Neural progenitor cell (in vitro differentiated cells): ENCODE data around the gene KCTD15. TPM values are rescaled to one million over a fixed set of nuclear protein-coding genes. Genes with fewer than 3 reads are reported as not detected.

Source experiments
- DNase-seq: peaks from one replicate; pipeline ENCODE4 v3.0.0-alpha.2; 2016; ENCODE audit warnings: low spot score
- H2AFZ ChIP-seq: fragments of 200-600 bp; sonication (generic); replicated peaks from 2 replicates; pipeline ENCODE4 v1.6.1; 2016; ENCODE audit warnings: antibody characterized with exemption
- H3F3A ChIP-seq: fragments of 200-600 bp; sonication (generic); 2 replicates; pipeline ENCODE4 v1.6.1; 2016; ENCODE audit warnings: antibody characterized with exemption, low read depth
- H3K27ac ChIP-seq: fragments of 200-600 bp; sonication (generic); 2 replicates; pipeline ENCODE4 v1.5.1; 2016; ENCODE audit warnings: mild to moderate bottlenecking
- H3K27me3 ChIP-seq: fragments of 200-600 bp; sonication (generic); 2 replicates; pipeline ENCODE4 v1.6.1; 2016; ENCODE audit warnings: mild to moderate bottlenecking, moderate library complexity
- H3K36me3 ChIP-seq: fragments of 200-600 bp; sonication (generic); 2 replicates; pipeline ENCODE4 v1.5.1; 2016
- H3K4me1 ChIP-seq: fragments of 200-600 bp; sonication (generic); 2 replicates; pipeline ENCODE4 v1.6.1; 2016; ENCODE audit warnings: mixed run types
- H3K4me2 ChIP-seq: fragments of 200-600 bp; sonication (generic); 2 replicates; pipeline ENCODE4 v1.6.1; 2016
- H3K4me3 ChIP-seq: fragments of 200-600 bp; sonication (generic); 2 replicates; pipeline ENCODE4 v1.5.1; 2016
- H3K79me2 ChIP-seq: fragments of 200-600 bp; sonication (generic); 2 replicates; pipeline ENCODE4 v1.6.1; 2016; ENCODE audit warnings: low read depth
- H3K9ac ChIP-seq: fragments of 200-600 bp; sonication (generic); 2 replicates; pipeline ENCODE4 v1.6.1; 2016
- H3K9me3 ChIP-seq: fragments of 200-600 bp; sonication (generic); 2 replicates; pipeline ENCODE4 v1.5.1; 2016; ENCODE audit warnings: low read depth
- H4K20me1 ChIP-seq: fragments of 200-600 bp; sonication (generic); 2 replicates; pipeline ENCODE4 v1.6.1; 2016; ENCODE audit warnings: low read depth
- H3K27ac Mint-ChIP-seq: 3 replicates; pipeline ENCODE4 v1.8.0; 2021; ENCODE audit warnings: mixed read lengths
- H3K27me3 Mint-ChIP-seq: 2 replicates; pipeline ENCODE4 v1.8.0; 2022; ENCODE audit warnings: low read depth, mild to moderate bottlenecking, inconsistent platforms, moderate library complexity, mixed read lengths; ENCODE audit not compliant: insufficient read depth
- H3K36me3 Mint-ChIP-seq: 3 replicates; pipeline ENCODE4 v1.8.0; 2021; ENCODE audit warnings: mixed read lengths
- H3K4me1 Mint-ChIP-seq: 3 replicates; pipeline ENCODE4 v1.8.0; 2021; ENCODE audit warnings: mixed read lengths
- H3K4me3 Mint-ChIP-seq: 3 replicates; pipeline ENCODE4 v1.8.0; 2021; ENCODE audit warnings: mild to moderate bottlenecking, moderate library complexity, mixed read lengths
- H3K9me3 Mint-ChIP-seq: 3 replicates; pipeline ENCODE4 v1.8.0; 2020; ENCODE audit warnings: mixed read lengths
- CTCF ChIP-seq: fragments of 200-600 bp; sonication (generic); IDR thresholded peaks from 2 replicates; pipeline ENCODE4 v1.5.1; 2017; ENCODE audit warnings: antibody characterized with exemption, mild to moderate bottlenecking
- EZH2 ChIP-seq: fragments of 200-600 bp; sonication (generic); IDR thresholded peaks from 2 replicates; pipeline ENCODE4 v1.6.1; 2017; ENCODE audit warnings: antibody characterized with exemption, mild to moderate bottlenecking, moderate library complexity
- EZH2phosphoT487 ChIP-seq: fragments of 200-600 bp; sonication (generic); IDR thresholded peaks from 2 replicates; pipeline ENCODE4 v1.6.1; 2017; ENCODE audit warnings: antibody characterized with exemption
- total RNA-seq: library from RNA; depleted of rRNA; stranded (reverse); fragments of >200 nt; gene quantifications from 2 replicates; pipeline ENCODE4 v1.2.3, GENCODE V29; 2015; ENCODE audit warnings: low replicate concordance

Gene KCTD15
- total RNA-seq, 1 donor from 2014 or later = 26.4 TPM

DNA sequence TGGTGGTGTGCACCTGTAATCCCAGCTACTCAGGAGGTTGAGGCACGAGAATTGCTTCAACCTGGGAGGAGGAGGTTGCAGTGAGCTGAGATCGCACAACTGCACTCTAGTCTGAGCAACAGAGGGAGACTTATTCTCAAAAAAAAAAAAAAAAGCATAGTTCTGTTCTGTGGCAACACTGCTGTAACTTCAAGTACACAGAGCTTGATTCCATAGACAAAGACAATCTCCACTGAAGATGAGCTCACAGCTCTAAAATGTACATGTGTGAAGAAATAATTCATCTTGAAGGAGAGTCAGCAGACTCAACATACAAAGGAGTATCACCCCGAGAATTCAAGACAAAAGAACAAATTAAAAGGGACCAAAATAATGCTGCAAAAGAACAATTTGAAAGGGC, 47.8 kb downstream of the KCTD15 start:
- Histone ChIP-seq H3K36me3 (no peaks in the 10 kb centered on the region), H2AFZ (no peak overlapping the region), H3K27me3 (no peaks in the 10 kb centered on the region), H3K9ac (no peak overlapping the region), H3K9me3 (no peaks in the 10 kb centered on the region), H3F3A (no peaks in the 10 kb centered on the region), H3K4me1 (no peaks in the 10 kb centered on the region), H4K20me1 (no peaks in the 10 kb centered on the region), H3K27ac (no peak overlapping the region), H3K4me3 (no peak overlapping the region), H3K79me2 (no peaks in the 10 kb centered on the region), H3K4me2 (no peak overlapping the region)
- H3K27ac Mint-ChIP-seq = no peak overlapping the region
- H3K4me1 Mint-ChIP-seq = no peaks in the 10 kb centered on the region
- DNase-seq = no peak
- peaks cover 7% of the 10 kb centered on the region for H3K27me3 Mint-ChIP-seq
- H3K36me3 Mint-ChIP-seq = no peaks in the 10 kb centered on the region
- H3K4me3 Mint-ChIP-seq = no peak overlapping the region
- H3K9me3 Mint-ChIP-seq = no peaks in the 10 kb centered on the region
- TF ChIP-seq EZH2 (no peak), EZH2phosphoT487 (no peak), CTCF (no peak)

DNA sequence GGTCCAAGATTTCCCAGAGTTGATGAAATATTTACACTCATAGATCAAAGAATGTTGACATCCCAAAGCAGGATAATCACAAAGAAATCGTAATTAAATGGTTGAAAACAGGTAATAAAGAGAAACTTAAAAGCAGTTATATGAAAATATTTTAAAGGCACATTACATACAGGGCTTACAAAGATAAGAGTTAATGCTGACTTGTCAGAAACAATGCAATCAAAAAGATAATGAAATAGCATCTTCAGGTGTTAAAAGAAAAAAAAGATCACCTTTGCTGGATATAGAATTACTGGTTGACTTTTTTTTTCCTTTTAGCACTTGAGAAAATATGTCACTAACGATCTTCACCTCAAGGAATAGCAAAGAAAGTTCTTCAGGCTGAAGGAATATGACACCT, 48.8 kb downstream of the KCTD15 start:
- H2AFZ ChIP-seq = no peak overlapping the region
- TF ChIP-seq CTCF = no peak
- TF ChIP-seq EZH2phosphoT487 = no peak
- TF ChIP-seq EZH2 = no peak
- no peak for DNase-seq
- no peaks in the 10 kb centered on the region for H4K20me1 ChIP-seq
- Mint-ChIP-seq H3K27ac (no peak overlapping the region), H3K27me3 (peaks cover 4% of the 10 kb centered on the region), H3K36me3 (no peaks in the 10 kb centered on the region), H3K9me3 (peaks cover 5% of the 10 kb centered on the region), H3K4me1 (no peaks in the 10 kb centered on the region), H3K4me3 (no peak overlapping the region)
- H3K27me3 ChIP-seq = no peaks in the 10 kb centered on the region
- H3K9ac ChIP-seq = no peak overlapping the region
- H3K4me1 ChIP-seq = no peaks in the 10 kb centered on the region
- H3K4me2 ChIP-seq = no peak overlapping the region
- no peaks in the 10 kb centered on the region for H3K36me3 ChIP-seq
- H3K9me3 ChIP-seq = no peaks in the 10 kb centered on the region
- no peak overlapping the region for H3K4me3 ChIP-seq
- no peaks in the 10 kb centered on the region for H3K79me2 ChIP-seq
- no peak overlapping the region for H3K27ac ChIP-seq
- H3F3A ChIP-seq = no peaks in the 10 kb centered on the region

- no peak overlapping the region for H3K4me2 ChIP-seq
- H3K9ac ChIP-seq = no peak overlapping the region
- Mint-ChIP-seq H3K27ac (no peak overlapping the region), H3K4me3 (no peak overlapping the region), H3K9me3 (peaks cover 14% of the 10 kb centered on the region), H3K4me1 (no peaks in the 10 kb centered on the region), H3K27me3 (no peaks in the 10 kb centered on the region), H3K36me3 (no peaks in the 10 kb centered on the region)
- no peaks in the 10 kb centered on the region for H3K9me3 ChIP-seq
- H3K27ac ChIP-seq = no peak overlapping the region
- no peaks in the 10 kb centered on the region for H3K27me3 ChIP-seq
- H3F3A ChIP-seq = no peaks in the 10 kb centered on the region
- no peak overlapping the region for H2AFZ ChIP-seq
- DNase-seq = no peak
- H3K36me3 ChIP-seq = no peaks in the 10 kb centered on the region
- no peak overlapping the region for H3K4me3 ChIP-seq
- TF ChIP-seq CTCF = no peak
- TF ChIP-seq EZH2 = no peak
- TF ChIP-seq EZH2phosphoT487 = no peak
- H4K20me1 ChIP-seq = no peaks in the 10 kb centered on the region
- no peaks in the 10 kb centered on the region for H3K79me2 ChIP-seq
- H3K4me1 ChIP-seq = no peaks in the 10 kb centered on the region
Observed at GRCh38 chr19:33849551-33850147, 53.0 kb downstream of the KCTD15 start.
